ACC112 (cell line): ENCODE data around the gene COPG2.

ENCODE experiments used
- H2AFZ ChIP-seq: fragments of 200-600 bp; sonication (generic); one replicate; pipeline ENCODE4 v1.6.0; 2017; ENCODE audit warnings: antibody characterized with exemption, low read length; ENCODE audit not compliant: unreplicated experiment
- H3K27ac ChIP-seq: fragments of 200-600 bp; sonication (generic); 2 replicates; pipeline ENCODE4 v1.5.1; 2014; ENCODE audit warnings: low read depth, mild to moderate bottlenecking, antibody characterized with exemption, low read length, moderate library complexity
- H3K27me3 ChIP-seq: fragments of 200-600 bp; sonication (generic); 2 replicates; pipeline ENCODE4 v1.6.1; 2014; ENCODE audit warnings: mild to moderate bottlenecking, antibody characterized with exemption, low read length, moderate library complexity, mixed read lengths; ENCODE audit not compliant: insufficient read depth
- H3K36me3 ChIP-seq: fragments of 200-600 bp; sonication (generic); 2 replicates; pipeline ENCODE4 v1.6.1; 2016; ENCODE audit warnings: mild to moderate bottlenecking, antibody characterized with exemption, low read length, moderate library complexity, mixed read lengths; ENCODE audit not compliant: insufficient read depth
- H3K4me1 ChIP-seq: fragments of 200-600 bp; sonication (generic); one replicate; pipeline ENCODE4 v1.6.1; 2016; ENCODE audit warnings: low read length, mixed read lengths; ENCODE audit not compliant: insufficient read depth, unreplicated experiment, control insufficient read depth
- H3K4me3 ChIP-seq: fragments of 200-600 bp; sonication (generic); 2 replicates; pipeline ENCODE4 v1.5.1; 2014; ENCODE audit warnings: mild to moderate bottlenecking, low read depth, low read length
- H3K79me2 ChIP-seq: fragments of 200-600 bp; sonication (generic); one replicate; pipeline ENCODE4 v1.6.0; 2016; ENCODE audit warnings: low read length; ENCODE audit not compliant: control insufficient read depth, unreplicated experiment, insufficient read depth

The COPG2 gene, protein sequence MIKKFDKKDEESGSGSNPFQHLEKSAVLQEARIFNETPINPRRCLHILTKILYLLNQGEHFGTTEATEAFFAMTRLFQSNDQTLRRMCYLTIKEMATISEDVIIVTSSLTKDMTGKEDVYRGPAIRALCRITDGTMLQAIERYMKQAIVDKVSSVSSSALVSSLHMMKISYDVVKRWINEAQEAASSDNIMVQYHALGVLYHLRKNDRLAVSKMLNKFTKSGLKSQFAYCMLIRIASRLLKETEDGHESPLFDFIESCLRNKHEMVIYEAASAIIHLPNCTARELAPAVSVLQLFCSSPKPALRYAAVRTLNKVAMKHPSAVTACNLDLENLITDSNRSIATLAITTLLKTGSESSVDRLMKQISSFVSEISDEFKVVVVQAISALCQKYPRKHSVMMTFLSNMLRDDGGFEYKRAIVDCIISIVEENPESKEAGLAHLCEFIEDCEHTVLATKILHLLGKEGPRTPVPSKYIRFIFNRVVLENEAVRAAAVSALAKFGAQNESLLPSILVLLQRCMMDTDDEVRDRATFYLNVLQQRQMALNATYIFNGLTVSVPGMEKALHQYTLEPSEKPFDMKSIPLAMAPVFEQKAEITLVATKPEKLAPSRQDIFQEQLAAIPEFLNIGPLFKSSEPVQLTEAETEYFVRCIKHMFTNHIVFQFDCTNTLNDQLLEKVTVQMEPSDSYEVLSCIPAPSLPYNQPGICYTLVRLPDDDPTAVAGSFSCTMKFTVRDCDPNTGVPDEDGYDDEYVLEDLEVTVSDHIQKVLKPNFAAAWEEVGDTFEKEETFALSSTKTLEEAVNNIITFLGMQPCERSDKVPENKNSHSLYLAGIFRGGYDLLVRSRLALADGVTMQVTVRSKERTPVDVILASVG

GRCh38 chr7:130668258-130669084 is at the start of gene COPG2:
Gene COPG2, minus strand, starts transcription at chr7:130668748. Its CDS starts 80 bp downstream, at chr7:130668668.
- Histone ChIP-seq H3K36me3 (no peaks in the 10 kb centered on the region), H3K27ac (no peak within 1 kb of the TSS), H3K4me3 (peak within 1 kb of the TSS; percentile 96), H3K4me1 (peaks cover 16% of the 10 kb centered on the region), H3K27me3 (no peaks in the 10 kb centered on the region), H2AFZ (peak within 1 kb of the TSS; percentile 96), H3K79me2 (no peaks in the 10 kb centered on the region)

DNA sequence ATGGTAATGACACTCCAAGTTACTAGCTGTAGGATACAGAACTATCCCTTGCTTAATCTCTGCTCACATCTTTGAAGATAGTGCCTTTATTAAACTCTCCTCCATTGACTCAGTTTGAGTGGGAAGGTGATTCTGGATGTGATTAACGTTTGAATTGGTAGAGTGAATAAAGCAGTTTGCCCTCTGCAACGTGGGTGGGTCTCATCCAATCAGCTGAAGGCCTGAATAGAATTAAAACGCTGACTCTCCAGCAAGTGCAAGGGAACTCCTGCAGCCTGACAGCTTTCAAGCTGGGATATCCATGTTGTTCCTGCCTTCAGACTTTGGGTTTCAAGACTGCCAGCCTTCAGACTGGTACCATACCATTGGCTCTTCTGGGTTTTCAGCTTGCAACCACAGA is 43.9 kb upstream of the COPG2 start:
- Histone ChIP-seq H3K4me3 (no peak overlapping the region), H3K79me2 (no peaks in the 10 kb centered on the region), H3K27ac (no peak overlapping the region), H2AFZ (no peak overlapping the region), H3K27me3 (peaks cover 24% of the 10 kb centered on the region), H3K36me3 (no peaks in the 10 kb centered on the region), H3K4me1 (no peaks in the 10 kb centered on the region)

DNA sequence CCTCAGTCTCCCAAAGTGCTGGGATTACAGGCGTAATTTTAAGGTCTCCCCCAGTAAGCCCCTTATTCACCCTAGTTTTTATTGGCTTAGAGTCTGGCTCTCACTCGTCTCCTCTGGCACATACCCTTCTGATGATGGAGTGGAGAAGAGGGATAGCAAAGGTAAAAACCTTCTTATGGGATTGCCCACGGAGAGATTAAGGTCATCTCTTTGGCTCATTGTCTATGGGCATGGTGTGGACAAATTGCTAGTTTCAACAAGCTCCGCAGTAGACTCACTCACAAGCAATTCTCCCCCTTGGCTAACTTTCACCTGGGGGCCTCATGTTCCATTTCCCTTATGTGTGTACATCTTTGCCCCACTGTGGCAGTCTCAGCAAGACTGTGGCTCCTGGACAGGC is 40.2 kb upstream of the COPG2 start:
- Histone ChIP-seq H3K27ac (no peak overlapping the region), H3K79me2 (no peaks in the 10 kb centered on the region), H3K27me3 (peaks cover 40% of the 10 kb centered on the region), H2AFZ (no peak overlapping the region), H3K4me3 (no peak overlapping the region), H3K36me3 (0 out of 2 replicates have a peak, but pooled peaks cover 3% of the 10 kb centered on the region), H3K4me1 (no peaks in the 10 kb centered on the region)

- Histone ChIP-seq H3K36me3 (0 out of 2 replicates have a peak, but pooled peaks cover 3% of the 10 kb centered on the region), H3K79me2 (no peaks in the 10 kb centered on the region), H3K4me1 (no peaks in the 10 kb centered on the region), H3K4me3 (no peak overlapping the region), H3K27ac (no peak overlapping the region), H2AFZ (no peak overlapping the region), H3K27me3 (peaks cover 41% of the 10 kb centered on the region)
Measured at GRCh38 chr7:130708001-130708400, 39.5 kb upstream of the COPG2 start.

- no peak overlapping the region for H3K4me3 ChIP-seq
- H3K27ac ChIP-seq = no peak overlapping the region
Measured at GRCh38 chr7:130703851-130704250, 35.3 kb upstream of the COPG2 start.

DNA sequence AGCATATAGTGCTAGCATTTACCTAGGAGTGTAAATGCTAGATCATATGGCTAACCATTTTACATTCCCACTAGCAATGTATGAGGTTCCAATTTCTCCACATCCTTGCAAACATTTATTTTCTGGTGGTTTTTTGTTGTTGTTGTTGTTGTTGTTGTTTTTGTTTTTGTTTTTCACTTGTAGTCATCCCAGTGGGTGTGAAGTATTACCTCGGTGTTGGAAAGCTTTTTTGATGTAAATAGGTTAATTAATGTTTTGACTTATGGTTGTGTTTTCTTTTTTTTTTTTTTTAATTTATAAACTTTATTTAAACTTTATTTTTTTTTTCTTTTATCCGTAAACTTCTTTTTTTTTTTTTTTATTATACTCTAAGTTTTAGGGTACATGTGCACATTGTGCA is 33.1 kb upstream of the COPG2 start:
- Histone ChIP-seq H3K79me2 (no peaks in the 10 kb centered on the region), H3K4me1 (no peaks in the 10 kb centered on the region), H3K27me3 (peaks cover 17% of the 10 kb centered on the region; the same call in 1 of the 2 replicates), H3K27ac (no peak overlapping the region), H3K36me3 (0 out of 2 replicates have a peak, but pooled peaks cover 2% of the 10 kb centered on the region), H2AFZ (no peak overlapping the region), H3K4me3 (no peak overlapping the region)

More at GRCh38 chr7:130703851-130704250, 35.3 kb upstream of the COPG2 start:
- Histone ChIP-seq H3K4me1 (no peaks in the 10 kb centered on the region), H2AFZ (no peak overlapping the region), H3K36me3 (0 out of 2 replicates have a peak, but pooled peaks cover 3% of the 10 kb centered on the region), H3K79me2 (no peaks in the 10 kb centered on the region), H3K27me3 (peaks cover 23% of the 10 kb centered on the region; the same call in 1 of the 2 replicates)

GRCh38 chr7:130700760-130701159 is 32.2 kb upstream of the COPG2 start:
- Histone ChIP-seq H3K4me3 (no peak overlapping the region), H3K27ac (no peak overlapping the region), H3K36me3 (no peaks in the 10 kb centered on the region), H3K27me3 (peaks cover 10% of the 10 kb centered on the region; the same call in 1 of the 2 replicates), H3K79me2 (no peaks in the 10 kb centered on the region), H3K4me1 (no peaks in the 10 kb centered on the region), H2AFZ (no peak overlapping the region)

- Histone ChIP-seq H2AFZ (no peak overlapping the region), H3K4me3 (no peak overlapping the region), H3K36me3 (no peaks in the 10 kb centered on the region), H3K27me3 (peaks cover 8% of the 10 kb centered on the region; the same call in 1 of the 2 replicates), H3K4me1 (no peaks in the 10 kb centered on the region), H3K27ac (no peak overlapping the region), H3K79me2 (no peaks in the 10 kb centered on the region)
Measured at GRCh38 chr7:130699686-130700085, 31.1 kb upstream of the COPG2 start.

DNA sequence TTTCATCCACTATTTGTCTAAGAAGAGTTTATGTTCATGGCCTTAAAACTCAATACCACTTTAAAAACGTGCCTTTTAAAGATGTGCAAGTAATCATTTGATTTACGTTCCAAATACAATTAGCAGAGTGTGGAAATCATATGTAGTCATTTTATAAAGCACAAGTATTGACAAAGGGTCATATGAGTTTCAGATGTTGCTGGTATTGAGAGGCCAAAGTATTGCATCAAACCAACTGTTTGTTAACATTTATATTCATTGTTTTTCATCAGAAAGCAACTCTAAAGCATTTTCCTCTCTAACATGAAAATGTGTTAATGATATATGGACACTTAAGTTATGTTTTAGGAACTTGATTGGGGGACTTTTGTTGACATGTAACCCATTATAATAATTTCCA is 29.3 kb upstream of the COPG2 start:
- Histone ChIP-seq H3K4me1 (no peaks in the 10 kb centered on the region), H2AFZ (no peak overlapping the region), H3K27ac (no peak overlapping the region), H3K27me3 (0 out of 2 replicates have a peak, but pooled peaks cover 2% of the 10 kb centered on the region), H3K79me2 (no peaks in the 10 kb centered on the region), H3K4me3 (no peak overlapping the region), H3K36me3 (no peaks in the 10 kb centered on the region)

GRCh38 chr7:130695840-130696239 is 27.3 kb upstream of the COPG2 start:
- H3K4me3 ChIP-seq = no peak overlapping the region
- no peaks in the 10 kb centered on the region for H3K79me2 ChIP-seq
- H3K4me1 ChIP-seq = no peaks in the 10 kb centered on the region
- 0 out of 2 replicates have a peak, but pooled peaks cover 2% of the 10 kb centered on the region for H3K27me3 ChIP-seq
- H3K36me3 ChIP-seq = no peaks in the 10 kb centered on the region
- H3K27ac ChIP-seq = no peak overlapping the region
- no peak overlapping the region for H2AFZ ChIP-seq
